ENCODE data around the gene ROR2.
A peak's percentile ranks its signal among the peaks of the same experiment; 100 is the strongest.

Gene ROR2

DNA sequence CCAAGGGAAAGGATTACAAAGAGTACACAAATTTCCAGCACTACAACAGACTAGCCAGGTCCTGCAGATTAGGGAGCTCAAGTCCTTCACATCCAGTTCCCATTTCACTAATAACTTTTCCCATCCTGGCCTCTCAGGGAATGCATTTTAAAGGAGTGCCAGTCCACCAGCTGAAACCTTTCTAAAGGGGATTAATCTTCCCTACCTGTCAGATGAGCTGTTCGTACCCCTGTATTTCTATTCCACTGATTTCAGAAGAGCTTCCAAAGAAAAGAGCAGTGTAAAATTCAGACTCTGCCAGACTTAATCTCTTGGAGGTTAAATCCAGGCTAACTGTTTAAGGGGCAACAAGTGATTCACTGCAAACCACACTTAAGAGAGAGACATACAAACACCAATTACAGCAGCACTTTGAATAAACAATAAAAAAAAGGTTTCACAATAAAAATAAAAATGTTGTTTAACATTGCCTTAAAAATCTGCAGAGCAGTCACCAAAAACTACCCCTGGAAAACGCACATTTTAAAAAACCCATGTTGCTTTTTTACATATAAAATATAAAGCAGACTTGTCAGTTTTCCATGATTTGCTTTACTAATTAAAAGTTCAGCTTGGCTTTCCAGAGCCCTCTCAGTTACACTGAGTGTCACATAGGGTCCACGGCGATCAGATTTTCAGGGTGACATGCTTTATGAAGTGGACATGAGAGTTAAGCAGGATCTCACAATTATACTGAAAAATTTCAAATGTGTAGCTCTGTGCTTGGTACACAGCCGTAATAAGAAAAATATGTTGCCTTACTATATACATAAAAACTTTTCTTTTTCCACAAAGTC lies 3.2 kb downstream of the ROR2 start:
- peaks cover 27% of the 10 kb centered on the region for H3K4me1 ChIP-seq
- H3K27me3 ChIP-seq = no peaks in the 10 kb centered on the region
- H3K9me3 ChIP-seq = no peaks in the 10 kb centered on the region
- TF ChIP-seq, protein P1, sequence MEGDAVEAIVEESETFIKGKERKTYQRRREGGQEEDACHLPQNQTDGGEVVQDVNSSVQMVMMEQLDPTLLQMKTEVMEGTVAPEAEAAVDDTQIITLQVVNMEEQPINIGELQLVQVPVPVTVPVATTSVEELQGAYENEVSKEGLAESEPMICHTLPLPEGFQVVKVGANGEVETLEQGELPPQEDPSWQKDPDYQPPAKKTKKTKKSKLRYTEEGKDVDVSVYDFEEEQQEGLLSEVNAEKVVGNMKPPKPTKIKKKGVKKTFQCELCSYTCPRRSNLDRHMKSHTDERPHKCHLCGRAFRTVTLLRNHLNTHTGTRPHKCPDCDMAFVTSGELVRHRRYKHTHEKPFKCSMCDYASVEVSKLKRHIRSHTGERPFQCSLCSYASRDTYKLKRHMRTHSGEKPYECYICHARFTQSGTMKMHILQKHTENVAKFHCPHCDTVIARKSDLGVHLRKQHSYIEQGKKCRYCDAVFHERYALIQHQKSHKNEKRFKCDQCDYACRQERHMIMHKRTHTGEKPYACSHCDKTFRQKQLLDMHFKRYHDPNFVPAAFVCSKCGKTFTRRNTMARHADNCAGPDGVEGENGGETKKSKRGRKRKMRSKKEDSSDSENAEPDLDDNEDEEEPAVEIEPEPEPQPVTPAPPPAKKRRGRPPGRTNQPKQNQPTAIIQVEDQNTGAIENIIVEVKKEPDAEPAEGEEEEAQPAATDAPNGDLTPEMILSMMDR (IDR thresholded peaks at IDR 0.05; ENCODE audit: low read depth, low read length) = no peak
- DNase-seq = no peak
- H3K36me3 ChIP-seq = no peaks in the 10 kb centered on the region
- H3K4me3 ChIP-seq (ENCODE audit: low read depth, low read length) = peak overlapping the region; percentile 81; the same call in 1 of the 2 replicates

DNA sequence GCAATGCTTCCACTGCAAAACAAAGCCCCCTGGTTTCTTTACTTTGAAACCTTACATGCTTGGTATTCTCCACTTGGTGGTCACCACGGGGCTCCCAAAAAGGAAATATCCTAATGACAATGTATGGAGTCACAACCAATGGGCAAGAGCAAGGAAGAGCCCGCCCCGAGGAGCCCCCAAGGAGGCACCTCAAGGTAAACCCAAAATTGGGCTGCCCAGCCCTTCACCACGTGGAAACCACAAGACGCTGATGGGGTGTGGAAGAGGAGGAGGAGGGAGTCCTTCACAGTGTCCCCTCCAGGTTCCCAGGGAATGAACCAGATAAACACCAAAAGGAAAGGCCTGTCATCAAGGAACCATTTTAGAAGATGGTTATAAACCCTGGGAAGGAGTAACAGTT lies 3.8 kb downstream of the ROR2 start:
- H3K27me3 ChIP-seq = no peaks in the 10 kb centered on the region
- TF ChIP-seq, protein P1 (IDR thresholded peaks at IDR 0.05; ENCODE audit: low read depth, low read length) = no peak
- H3K36me3 ChIP-seq = no peaks in the 10 kb centered on the region
- no peak overlapping the region for H3K4me3 ChIP-seq (ENCODE audit: low read depth, low read length)
- no peaks in the 10 kb centered on the region for H3K9me3 ChIP-seq
- H3K4me1 ChIP-seq = peaks cover 27% of the 10 kb centered on the region
- DNase-seq = no peak

DNA sequence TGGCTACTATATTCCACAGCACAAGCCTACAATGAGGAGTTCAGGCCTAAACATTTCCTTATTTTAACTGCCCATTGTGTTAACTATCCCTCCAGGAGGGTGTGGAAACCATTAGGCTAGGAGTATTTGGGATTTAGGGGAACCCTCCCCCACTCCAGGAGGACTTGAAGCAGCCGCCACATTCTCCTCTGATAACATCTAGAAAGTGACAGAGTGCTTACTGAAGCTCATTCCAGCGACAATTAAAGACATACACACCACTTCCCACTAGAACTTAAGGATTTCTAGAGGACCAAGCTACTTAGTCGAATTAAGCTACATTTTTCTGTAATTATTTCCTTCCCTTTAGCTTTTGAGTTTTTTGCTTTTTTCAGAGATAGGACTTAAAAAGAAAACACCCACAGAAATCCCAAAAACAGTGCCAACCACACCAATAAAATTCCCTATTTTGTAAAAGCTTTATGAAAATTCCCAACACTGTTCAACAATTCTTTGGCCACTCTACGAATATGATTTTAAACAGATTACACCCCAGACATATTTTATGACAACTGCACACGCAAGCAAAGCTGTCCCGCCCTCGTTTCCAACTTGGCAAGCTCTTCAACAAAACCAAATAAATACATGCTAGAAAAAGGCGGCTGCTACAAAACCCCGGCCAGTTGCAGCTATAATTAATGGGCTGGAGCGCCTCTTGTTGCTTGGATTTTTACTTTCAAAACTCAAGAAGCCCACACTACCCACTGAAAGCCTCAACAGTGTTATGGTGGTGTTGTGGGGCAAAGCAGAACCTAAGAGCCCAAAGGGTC lies 4.5 kb downstream of the ROR2 start:
- Histone ChIP-seq H3K4me3 (ENCODE audit: low read depth, low read length) (no peak overlapping the region), H3K4me1 (peaks cover 23% of the 10 kb centered on the region), H3K27me3 (no peaks in the 10 kb centered on the region), H3K36me3 (no peaks in the 10 kb centered on the region), H3K9me3 (no peaks in the 10 kb centered on the region)
- no peak for DNase-seq
- TF ChIP-seq, protein P1 (IDR thresholded peaks at IDR 0.05; ENCODE audit: low read depth, low read length) = no peak

DNA sequence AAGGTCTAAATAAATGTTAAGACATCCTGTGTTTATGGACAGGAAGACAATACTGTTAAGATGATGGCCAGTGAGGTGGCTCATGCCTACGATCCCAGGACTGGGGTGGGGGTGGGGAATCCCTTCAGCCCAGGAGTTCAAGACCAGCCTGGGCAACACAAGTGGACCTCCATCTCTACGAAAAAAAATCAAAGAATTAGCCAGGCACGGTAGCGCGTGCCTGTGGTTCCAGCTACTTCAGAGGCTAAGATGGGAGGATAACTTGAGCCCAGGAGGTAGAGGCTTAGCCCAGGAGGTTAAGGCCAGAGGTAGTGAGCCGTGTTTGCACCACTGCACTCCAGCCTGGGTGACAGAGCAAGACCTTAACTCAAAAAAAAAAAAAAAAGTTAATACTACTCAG lies 5.3 kb downstream of the ROR2 start:
- Histone ChIP-seq H3K9me3 (no peaks in the 10 kb centered on the region), H3K4me1 (peaks cover 23% of the 10 kb centered on the region), H3K36me3 (no peaks in the 10 kb centered on the region), H3K27me3 (no peaks in the 10 kb centered on the region), H3K4me3 (ENCODE audit: low read depth, low read length) (no peak overlapping the region)
- TF ChIP-seq, protein P1 (IDR thresholded peaks at IDR 0.05; ENCODE audit: low read depth, low read length) = no peak
- DNase-seq = no peak

DNA sequence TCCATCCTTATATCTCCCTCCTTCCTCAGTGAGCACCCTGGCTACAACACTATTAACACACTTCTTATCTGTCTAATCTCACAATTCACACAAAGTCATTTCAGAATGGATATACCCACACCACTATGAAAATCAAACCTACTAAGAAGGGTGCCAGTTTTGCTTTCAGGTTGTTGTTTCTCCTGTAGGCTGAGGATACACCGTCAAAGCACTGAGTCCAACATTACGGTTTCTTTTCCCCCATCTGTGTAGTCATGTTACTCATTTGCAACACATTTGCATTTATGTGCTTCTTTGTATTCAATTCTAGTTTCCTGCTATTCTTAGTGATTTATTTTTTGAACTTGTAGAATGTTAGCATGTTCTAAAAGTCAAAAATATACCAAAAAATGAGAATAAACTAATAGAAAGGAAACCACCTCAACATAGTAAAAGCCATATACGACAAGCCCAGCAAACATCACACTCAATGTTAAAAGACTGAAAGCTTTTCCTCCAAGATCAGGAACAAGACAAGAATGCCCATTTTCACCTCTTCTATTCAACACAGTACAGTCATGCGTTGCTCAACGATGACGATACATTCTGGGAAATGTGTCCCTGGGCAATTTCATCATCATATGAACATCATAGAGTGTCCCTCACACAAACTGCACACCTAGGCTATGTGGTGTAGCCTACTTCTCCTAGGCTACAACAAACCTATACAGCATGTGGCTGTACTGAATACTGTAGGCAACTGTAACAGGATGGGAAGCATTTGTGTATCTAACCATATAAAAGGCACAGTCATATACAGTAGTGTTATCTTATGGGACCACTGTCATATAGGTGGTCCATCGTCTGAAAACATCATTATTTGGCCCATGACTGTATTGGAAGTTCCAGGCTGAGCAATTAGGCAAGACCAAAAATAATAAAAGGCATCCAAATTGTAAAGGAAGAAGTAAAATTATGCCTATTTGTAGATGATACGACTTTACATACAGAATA lies 6.3 kb downstream of the ROR2 start:
- Histone ChIP-seq H3K4me3 (ENCODE audit: low read depth, low read length) (no peak overlapping the region), H3K27me3 (no peaks in the 10 kb centered on the region), H3K36me3 (no peaks in the 10 kb centered on the region), H3K4me1 (peaks cover 23% of the 10 kb centered on the region), H3K9me3 (no peaks in the 10 kb centered on the region)
- TF ChIP-seq, protein P1 (IDR thresholded peaks at IDR 0.05; ENCODE audit: low read depth, low read length) = no peak
- no peak for DNase-seq

Data from BE2C (cell line).